ENCODE results near the gene DPH5. TPM values are rescaled to one million over a fixed set of nuclear protein-coding genes. Genes with fewer than 3 reads are reported as not detected.

The DPH5 gene
- total and polyA plus RNA-seq, 10 of the 15 experiments (the other 5 are each of a cell fraction or from before 2014, with no cell fraction given), result 44.1 to 95.7 (median 66.4) TPM

- no peak for DNase-seq (ENCODE audit: low read depth, low spot score)
- no TSS peak for BruUV-seq (replicated peaks)
- Histone ChIP-seq H3K9me3 (replicated peaks; ENCODE audit: control insufficient read depth, insufficient read depth, low read length) (peaks cover 23% of the 10 kb centered on the region), H3K36me3 (ENCODE audit: control insufficient read depth in 2 of 2, insufficient read depth in 2 of 2, low read length in 1 of 2) (peaks cover 0 to 9% of the 10 kb centered on the region in 2 experiments), H3K79me2 (ENCODE audit: control insufficient read depth, insufficient read depth, low read length) (peaks cover 5% of the 10 kb centered on the region), H3K4me1 (ENCODE audit: control insufficient read depth, insufficient read depth, low read length) (no peaks in the 10 kb centered on the region), H3K4me2 (ENCODE audit: control insufficient read depth, insufficient read depth) (no peak overlapping the region), H2AFZ (ENCODE audit: control insufficient read depth, low read depth, low read length) (no peak overlapping the region), H3K27me3 (replicated peaks in 1 of 2; ENCODE audit: control insufficient read depth in 2 of 2, insufficient read depth in 2 of 2, low read length in 1 of 2) (no peaks in the 10 kb centered on the region), H4K20me1 (ENCODE audit: control insufficient read depth, insufficient read depth) (no peaks in the 10 kb centered on the region), H3K27ac (ENCODE audit: control insufficient read depth, insufficient read depth) (no peak overlapping the region), H3K4me3 (no peak overlapping the region), H3K9ac (ENCODE audit: control insufficient read depth, insufficient read depth, low read length) (no peak overlapping the region)
- 97% methylated on average over 3 of the region's 3 CpGs for WGBS (ENCODE audit: insufficient coverage, insufficient replicate concordance, low lambda C conversion rate, missing lambda C conversion rate)
- ChIA-PET CTCF (interaction anchor here (0.6 to 1.4 kb wide), 6 partner anchors 12 to 531 kb away, joined by 3 to 5 read pairs (median 3); no protein-coding TSS in a partner anchor), POLR2A (interaction anchor here (0.6 kb wide), 1 partner anchor 68 kb away, joined by 3 read pairs; no protein-coding TSS in a partner anchor), SMC1A (ENCODE audit: uncharacterized antibody, unreplicated experiment) (interaction anchor here (1.2 to 1.4 kb wide), 2 partner anchors 9 to 22 kb away, joined by 3 to 7 read pairs; no protein-coding TSS in a partner anchor), RAD21 (ENCODE audit: unreplicated experiment) (no interaction called here)
- FAIRE-seq, result no peak
- no peak for TF ChIP-seq BACH1 (IDR thresholded peaks at IDR 0.05; ENCODE audit: borderline replicate concordance)
- TF ChIP-seq MEF2B (IDR thresholded peaks at IDR 0.05; ENCODE audit: partially characterized antibody, poor library complexity, severe bottlenecking), result no peak
- no peak for TF ChIP-seq HSF1 (IDR thresholded peaks at IDR 0.05; ENCODE audit: low read depth, low read length)
- TF ChIP-seq, protein P1, sequence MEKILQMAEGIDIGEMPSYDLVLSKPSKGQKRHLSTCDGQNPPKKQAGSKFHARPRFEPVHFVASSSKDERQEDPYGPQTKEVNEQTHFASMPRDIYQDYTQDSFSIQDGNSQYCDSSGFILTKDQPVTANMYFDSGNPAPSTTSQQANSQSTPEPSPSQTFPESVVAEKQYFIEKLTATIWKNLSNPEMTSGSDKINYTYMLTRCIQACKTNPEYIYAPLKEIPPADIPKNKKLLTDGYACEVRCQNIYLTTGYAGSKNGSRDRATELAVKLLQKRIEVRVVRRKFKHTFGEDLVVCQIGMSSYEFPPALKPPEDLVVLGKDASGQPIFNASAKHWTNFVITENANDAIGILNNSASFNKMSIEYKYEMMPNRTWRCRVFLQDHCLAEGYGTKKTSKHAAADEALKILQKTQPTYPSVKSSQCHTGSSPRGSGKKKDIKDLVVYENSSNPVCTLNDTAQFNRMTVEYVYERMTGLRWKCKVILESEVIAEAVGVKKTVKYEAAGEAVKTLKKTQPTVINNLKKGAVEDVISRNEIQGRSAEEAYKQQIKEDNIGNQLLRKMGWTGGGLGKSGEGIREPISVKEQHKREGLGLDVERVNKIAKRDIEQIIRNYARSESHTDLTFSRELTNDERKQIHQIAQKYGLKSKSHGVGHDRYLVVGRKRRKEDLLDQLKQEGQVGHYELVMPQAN (conservative IDR thresholded peaks at IDR 0.05), result no peak
- no peak for TF ChIP-seq ZNF207 (IDR thresholded peaks at IDR 0.05; ENCODE audit: borderline replicate concordance)
- no peak for TF ChIP-seq RCOR1 (conservative IDR thresholded peaks at IDR 0.05; ENCODE audit: low read depth, low read length)
- TF ChIP-seq BCL11A (IDR thresholded peaks at IDR 0.05; ENCODE audit: low read depth, low read length), result no peak
- no peak for TF ChIP-seq PML (IDR thresholded peaks at IDR 0.05; ENCODE audit: low read length)
- no peak for TF ChIP-seq ZNF592 (IDR thresholded peaks at IDR 0.05)
- no peak for TF ChIP-seq CUX1 (IDR thresholded peaks at IDR 0.05; ENCODE audit: insufficient replicate concordance, low read depth, low read length)
- TF ChIP-seq WRNIP1 (IDR thresholded peaks at IDR 0.05; ENCODE audit: borderline replicate concordance, low read depth, low read length), result no peak
- ATAC-seq, result no peak
- in situ Hi-C loops (cut with MboI), result no loop called here
- intact Hi-C loops (cut with micrococcal nuclease; ENCODE audit: unreplicated experiment), result no loop called here
Measured at GRCh38 chr1:101037316-101037715, 11.7 kb upstream of the DPH5 start.

All from GM12878 (cell line).